Fibroblast of the aortic adventitia (primary cell): Measurements from ENCODE around the gene GALNT16. TPM values are rescaled to one million over a fixed set of nuclear protein-coding genes. Genes with fewer than 3 reads are reported as not detected.
"Not testable (repeated sequence)": the region's sequence is repeated elsewhere in the genome, so short reads cannot be mapped to it uniquely, and the experiment has no call there.

ENCODE experiments used
- DNase-seq: peaks from one replicate; pipeline ENCODE4 v3.0.0-alpha.2; 2010; ENCODE audit warnings: low read depth
- H3K4me3 ChIP-seq: 2 replicates; pipeline ENCODE4 v1.5.1; 2011; ENCODE audit warnings: low read depth, mild to moderate bottlenecking, control low read depth, low read length, moderate library complexity
- CTCF ChIP-seq: IDR thresholded peaks from 2 replicates; pipeline ENCODE4 v1.5.1; 2011; ENCODE audit warnings: mild to moderate bottlenecking, low read length, control low read depth, inconsistent platforms; ENCODE audit not compliant: insufficient read depth
- total RNA-seq: library from RNA; depleted of rRNA; stranded (reverse); fragments of >200 nt; gene quantifications from 2 replicates; pipeline ENCODE4 v1.2.3, GENCODE V29; 2012; ENCODE audit warnings: low replicate concordance

The GALNT16 gene
- total RNA-seq, 1 donor: 4.6 TPM

- H3K4me3 ChIP-seq: no peak overlapping the region
- TF ChIP-seq CTCF: no peak
- DNase-seq: no peak
Measured at GRCh38 chr14:69270097-69270496, 10.1 kb downstream of the GALNT16 start.

- no peak overlapping the region for H3K4me3 ChIP-seq
- DNase-seq: no peak
- TF ChIP-seq CTCF: no peak
Measured at GRCh38 chr14:69270795-69271708, 11.1 kb downstream of the GALNT16 start.

GRCh38 chr14:69274321-69274720, 14.4 kb downstream of the GALNT16 start:
- DNase-seq: no peak
- no peak for TF ChIP-seq CTCF
- no peak overlapping the region for H3K4me3 ChIP-seq

GRCh38 chr14:69275331-69275730, 15.4 kb downstream of the GALNT16 start:
- no peak for DNase-seq
- no peak for TF ChIP-seq CTCF
- H3K4me3 ChIP-seq: no peak overlapping the region

- DNase-seq, H3K4me3 ChIP-seq: not testable (repeated sequence)
Measured at GRCh38 chr14:69277356-69277755, 17.4 kb downstream of the GALNT16 start.

GRCh38 chr14:69280746-69281291, 20.9 kb downstream of the GALNT16 start:
- no peak for DNase-seq
- H3K4me3 ChIP-seq: no peak overlapping the region
- TF ChIP-seq CTCF: no peak

GRCh38 chr14:69281450-69282169, 21.7 kb downstream of the GALNT16 start:
- TF ChIP-seq CTCF: no peak
- H3K4me3 ChIP-seq: no peak overlapping the region
- DNase-seq: no peak
